ENCODE measurements around the gene FGF1. TPM values are rescaled to one million over a fixed set of nuclear protein-coding genes. Genes with fewer than 3 reads are reported as not detected.

FGF1 gene
- polyA plus RNA-seq, 3 donors, result not detected

DNA sequence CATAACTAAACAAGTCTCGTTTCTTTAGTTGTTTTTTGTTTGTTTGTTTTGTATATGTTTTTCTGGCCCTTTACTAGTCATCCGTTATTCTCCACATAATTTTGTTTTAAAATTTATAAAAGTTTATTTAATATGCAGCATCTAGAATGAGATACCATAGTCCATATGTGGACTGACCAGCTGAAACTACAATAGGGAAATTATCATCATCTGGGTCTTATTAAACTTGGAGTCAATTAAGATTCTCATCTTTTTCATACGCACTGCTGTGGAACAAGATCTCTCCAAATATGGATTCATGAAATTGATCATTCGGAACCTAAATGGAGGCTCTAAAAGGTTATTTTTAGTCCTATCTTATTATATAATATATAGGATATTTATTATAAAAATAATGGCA is 99.3 kb downstream of the FGF1 start:
- peaks cover 2 to 7% of the 10 kb centered on the region in 2 donors for H3K27me3 ChIP-seq (ENCODE audit: control insufficient read depth in 2 of 2, insufficient read depth in 2 of 2, low read length in 2 of 2)
- Mint-ChIP-seq H3K27me3 (ENCODE audit: low read depth in 3 of 3) (peaks cover 2 to 19% (median 9%) of the 10 kb centered on the region in 3 donors), H3K4me3 (no peak overlapping the region), H3K4me1 (peaks cover 18% of the 10 kb centered on the region), H3K27ac (no peak overlapping the region), H3K36me3 (no peaks in the 10 kb centered on the region), H3K9me3 (peaks cover 0 to 8% (median 0%) of the 10 kb centered on the region in 7 donors)
- intact Hi-C loops (cut with micrococcal nuclease), result no loop called here
- TF ChIP-seq CTCF (IDR thresholded peaks at IDR 0.05), result no peak
- H2AFZ ChIP-seq (ENCODE audit: insufficient read depth, low read depth, low read length, poor library complexity, severe bottlenecking), result no peak overlapping the region
- H3K27ac ChIP-seq (ENCODE audit: low read depth in 1 of 2, low read length in 2 of 2), result no peak overlapping the region
- H3K4me1 ChIP-seq (ENCODE audit: control insufficient read depth in 1 of 2, insufficient read depth in 2 of 2, low read length in 2 of 2), result peaks cover 4 to 7% of the 10 kb centered on the region in 2 donors
- H3K36me3 ChIP-seq (replicated peaks in 1 of 2; ENCODE audit: control insufficient read depth in 1 of 2, insufficient read depth in 2 of 2, low read length in 2 of 2), result no peaks in the 10 kb centered on the region
- H3K9me3 ChIP-seq (replicated peaks in 1 of 2; ENCODE audit: control insufficient read depth in 1 of 2, insufficient read depth in 1 of 2, low read length in 2 of 2), result no peaks in the 10 kb centered on the region
- no peak overlapping the region for H3K4me2 ChIP-seq (replicated peaks; ENCODE audit: extremely low read depth, low read length, poor library complexity, severe bottlenecking)
- no peak for DNase-seq
- WGBS (ENCODE audit: insufficient coverage), result no CpG with 5 or more reads among the region's 4 CpGs
- H4K20me1 ChIP-seq (ENCODE audit: insufficient read depth, low read length), result no peaks in the 10 kb centered on the region
- H3K79me2 ChIP-seq (ENCODE audit: insufficient read depth, low read length), result no peaks in the 10 kb centered on the region
- no peak overlapping the region for H3K9ac ChIP-seq (ENCODE audit: insufficient read depth, low read length, poor library complexity, severe bottlenecking)
- H3K4me3 ChIP-seq (replicated peaks in 1 of 3; ENCODE audit: low read depth in 2 of 3, low read length in 3 of 3), result no peak overlapping the region

DNA sequence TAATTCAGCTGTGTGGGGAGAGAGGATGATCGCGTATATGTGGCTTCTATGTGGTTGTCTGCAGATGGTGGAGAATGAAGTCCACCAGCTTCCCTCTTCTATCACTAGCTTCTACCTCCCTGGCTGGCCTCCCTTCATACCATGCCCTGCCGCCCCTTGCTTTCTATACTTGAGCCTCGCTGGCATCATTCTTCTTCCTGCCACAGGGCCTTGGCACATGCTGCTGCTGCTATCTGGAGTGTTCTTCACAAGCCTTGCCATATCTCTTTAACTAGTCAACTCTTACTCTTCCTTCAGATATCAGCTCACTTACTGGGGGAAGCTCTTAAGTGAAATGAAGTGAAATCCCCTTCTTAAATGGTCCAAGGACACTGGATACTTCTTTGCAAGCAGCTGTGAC is 100.4 kb downstream of the FGF1 start:
- H3K4me1 Mint-ChIP-seq, result peaks cover 20% of the 10 kb centered on the region
- no peak overlapping the region for H2AFZ ChIP-seq (ENCODE audit: insufficient read depth, low read depth, low read length, poor library complexity, severe bottlenecking)
- peaks cover 0 to 8% (median 0%) of the 10 kb centered on the region in 7 donors for H3K9me3 Mint-ChIP-seq
- peaks cover 15 to 16% of the 10 kb centered on the region in 2 donors for H3K4me1 ChIP-seq (ENCODE audit: control insufficient read depth in 1 of 2, insufficient read depth in 2 of 2, low read length in 2 of 2)
- no peak overlapping the region for H3K9ac ChIP-seq (ENCODE audit: insufficient read depth, low read length, poor library complexity, severe bottlenecking)
- H3K4me3 ChIP-seq (replicated peaks in 1 of 3; ENCODE audit: low read depth in 2 of 3, low read length in 3 of 3), result no peak overlapping the region
- peaks cover 2% of the 10 kb centered on the region in 2 donors for H3K27me3 ChIP-seq (ENCODE audit: control insufficient read depth in 2 of 2, insufficient read depth in 2 of 2, low read length in 2 of 2)
- no peaks in the 10 kb centered on the region for H3K36me3 Mint-ChIP-seq
- no peak for TF ChIP-seq CTCF (IDR thresholded peaks at IDR 0.05)
- no peak overlapping the region for H3K27ac Mint-ChIP-seq
- no peak overlapping the region for H3K4me2 ChIP-seq (replicated peaks; ENCODE audit: extremely low read depth, low read length, poor library complexity, severe bottlenecking)
- intact Hi-C loops (cut with micrococcal nuclease), result no loop called here
- H3K4me3 Mint-ChIP-seq, result no peak overlapping the region
- no peaks in the 10 kb centered on the region for H3K36me3 ChIP-seq (replicated peaks in 1 of 2; ENCODE audit: control insufficient read depth in 1 of 2, insufficient read depth in 2 of 2, low read length in 2 of 2)
- H3K27me3 Mint-ChIP-seq (ENCODE audit: low read depth in 3 of 3), result peaks cover 2 to 16% (median 9%) of the 10 kb centered on the region in 3 donors
- H3K79me2 ChIP-seq (ENCODE audit: insufficient read depth, low read length), result no peaks in the 10 kb centered on the region
- WGBS (ENCODE audit: insufficient coverage), result 89% methylated on average over 2 of the region's 4 CpGs
- no peak for DNase-seq
- no peaks in the 10 kb centered on the region for H4K20me1 ChIP-seq (ENCODE audit: insufficient read depth, low read length)
- H3K9me3 ChIP-seq (replicated peaks in 1 of 2; ENCODE audit: control insufficient read depth in 1 of 2, insufficient read depth in 1 of 2, low read length in 2 of 2), result no peaks in the 10 kb centered on the region
- no peak overlapping the region for H3K27ac ChIP-seq (ENCODE audit: low read depth in 1 of 2, low read length in 2 of 2)

All from CD14-positive monocyte (primary cell).